Common myeloid progenitor, CD34-positive (primary cell): ENCODE measurements around the gene SMCO2.

Experiments used
- CTCF ChIA-PET: fragments of 350-600 bp; sonication (Branson Sonifier 250); formaldehyde crosslinking; loops from one replicate; lab custom pipeline; 2021; ENCODE audit warnings: antibody characterized with exemption; lab: Charles Lee
- POLR2A ChIA-PET: fragments of 350-600 bp; sonication (Branson Sonifier 250); formaldehyde crosslinking; loops from one replicate; lab custom pipeline; 2021; ENCODE audit warnings: antibody characterized with exemption; lab: Charles Lee
- DNase-seq, 3 donors: peaks; one replicate each; pipeline versions ENCODE4 v3.0.0 to v3.0.0-alpha.2; 2013
- H3K27ac ChIP-seq, 2 experiments: 1 replicate in 1 of 2; 2 replicates in 1 of 2; pipeline ENCODE4 v1.7.0; 2013; ENCODE audit warnings: inconsistent platforms in 2 of 2, low read length in 2 of 2, mild to moderate bottlenecking in 2 of 2, low read depth in 1 of 2, moderate library complexity in 1 of 2; ENCODE audit not compliant: severe bottlenecking in 2 of 2, insufficient read depth in 1 of 2, poor library complexity in 1 of 2
- H3K27me3 ChIP-seq, 5 experiments: replicated peaks in 2 of 5; 1 replicate in 3 of 5; 2 replicates in 2 of 5; pipeline versions ENCODE4 v1.6.1 to v1.7.0; 2013; ENCODE audit warnings: low read length in 4 of 5, mild to moderate bottlenecking in 2 of 5, moderate library complexity in 2 of 5, inconsistent platforms in 1 of 5; ENCODE audit not compliant: insufficient read depth in 5 of 5, control insufficient read depth in 4 of 5
- H3K36me3 ChIP-seq, 4 experiments: 1 replicate in 2 of 4; 2 replicates in 2 of 4; pipeline versions ENCODE4 v1.6.1 to v1.7.0; 2013; ENCODE audit warnings: low read length in 3 of 4, control low read depth in 1 of 4, mild to moderate bottlenecking in 1 of 4; ENCODE audit not compliant: control insufficient read depth in 4 of 4, insufficient read depth in 4 of 4
- H3K4me1 ChIP-seq, 4 experiments: 1 replicate in 3 of 4; 2 replicates in 1 of 4; pipeline versions ENCODE4 v1.6.1 to v1.7.1; 2013; ENCODE audit warnings: low read length in 3 of 4, mild to moderate bottlenecking in 3 of 4, control low read depth in 1 of 4, inconsistent platforms in 1 of 4, moderate library complexity in 1 of 4; ENCODE audit not compliant: control insufficient read depth in 4 of 4, insufficient read depth in 4 of 4; ENCODE audit errors: control extremely low read depth in 1 of 4
- H3K4me3 ChIP-seq, 7 experiments: 1 replicate in 4 of 7; 2 replicates in 3 of 7; pipeline versions ENCODE4 v1.5.1 to v1.7.0; 2013; ENCODE audit warnings: mild to moderate bottlenecking in 7 of 7, low read length in 6 of 7, moderate library complexity in 6 of 7, inconsistent platforms in 2 of 7, low read depth in 2 of 7, control low read depth in 1 of 7; ENCODE audit not compliant: insufficient read depth in 4 of 7, control insufficient read depth in 1 of 7; ENCODE audit errors: extremely low read depth in 1 of 7
- H3K9me3 ChIP-seq, 5 experiments: 1 replicate in 4 of 5; 2 replicates in 1 of 5; pipeline versions ENCODE4 v1.6.1 to v1.7.1; 2013; ENCODE audit warnings: low read length in 4 of 5, mild to moderate bottlenecking in 2 of 5, inconsistent platforms in 1 of 5, low read depth in 1 of 5, moderate library complexity in 1 of 5; ENCODE audit not compliant: control insufficient read depth in 4 of 5, insufficient read depth in 2 of 5; ENCODE audit errors: control extremely low read depth in 1 of 5
- WGBS: methylation state at CpG from one replicate; pipeline ENCODE4 v1.1.5; 2013; ENCODE audit not compliant: insufficient coverage; 5-methylcytosine and 5-hydroxymethylcytosine counted together

The SMCO2 gene

GRCh38 chr12:27434673-27435565 lies 11.6 kb upstream of the SMCO2 start:
- ChIA-PET POLR2A (interaction anchor here (0.6 to 1.0 kb wide), 3 partner anchors 16 to 217 kb away, joined by 3 to 4 read pairs (median 3); no protein-coding TSS in a partner anchor), CTCF (interaction anchor here (0.6 to 5.6 kb wide), 20 partner anchors 9 to 229 kb away, joined by 3 to 45 read pairs (median 4); partner anchors contain the start of genes PPFIBP1 and SMCO2)

GRCh38 chr12:27436029-27436428 lies 10.5 kb upstream of the SMCO2 start:
- H3K27me3 ChIP-seq, result no peaks in the 10 kb centered on the region
- no peak overlapping the region for H3K27ac ChIP-seq
- peaks cover 6 to 23% (median 16%) of the 10 kb centered on the region in 4 experiments for H3K4me1 ChIP-seq
- POLR2A ChIA-PET, result no interaction called here
- DNase-seq, result no peak
- H3K36me3 ChIP-seq, result peaks cover 0 to 8% (median 3%) of the 10 kb centered on the region in 4 experiments
- no peak overlapping the region for H3K4me3 ChIP-seq
- H3K9me3 ChIP-seq, result peaks cover 0 to 8% (median 2%) of the 10 kb centered on the region in 5 experiments
- CTCF ChIA-PET, result interaction anchor here (0.9 to 5.6 kb wide), 13 partner anchors 10 to 274 kb away, joined by 3 to 45 read pairs (median 4); partner anchors contain the start of genes PPFIBP1 and SMCO2

More at GRCh38 chr12:27434673-27435565, 11.6 kb upstream of the SMCO2 start:
- H3K9me3 ChIP-seq, result peaks cover 0 to 4% (median 2%) of the 10 kb centered on the region in 5 experiments
- no peaks in the 10 kb centered on the region for H3K27me3 ChIP-seq
- DNase-seq, result peak in 2 of 3 donors; percentile 37 to 47
- peak overlapping the region; percentile 27 to 44 for H3K27ac ChIP-seq
- peak overlapping the region in 1 of 7 experiments; percentile 37 for H3K4me3 ChIP-seq
- WGBS, result 30% methylated on average over 4 of the region's 6 CpGs
- H3K36me3 ChIP-seq, result peaks cover 0 to 7% (median 3%) of the 10 kb centered on the region in 4 experiments
- peaks cover 6 to 23% (median 16%) of the 10 kb centered on the region in 4 experiments for H3K4me1 ChIP-seq

GRCh38 chr12:27436768-27437167 lies 9.8 kb upstream of the SMCO2 start:
- H3K27me3 ChIP-seq, result no peaks in the 10 kb centered on the region
- ChIA-PET POLR2A (no interaction called here), CTCF (interaction anchor here (0.9 to 5.6 kb wide), 12 partner anchors 10 to 273 kb away, joined by 3 to 45 read pairs (median 4); partner anchors contain the start of genes PPFIBP1 and SMCO2)
- no peak overlapping the region for H3K27ac ChIP-seq
- H3K4me3 ChIP-seq, result no peak overlapping the region
- H3K9me3 ChIP-seq, result peaks cover 0 to 8% (median 2%) of the 10 kb centered on the region in 5 experiments
- WGBS, result no CpG with 5 or more reads among the region's 1 CpG
- H3K36me3 ChIP-seq, result peaks cover 0 to 8% (median 3%) of the 10 kb centered on the region in 4 experiments
- DNase-seq, result peak in 2 of 3 donors; percentile 68 to 76
- peaks cover 6 to 23% (median 16%) of the 10 kb centered on the region in 4 experiments for H3K4me1 ChIP-seq

- peak in 2 of 3 donors; percentile 22 to 37 for DNase-seq
- ChIA-PET POLR2A (no interaction called here), CTCF (interaction anchor here (1.2 to 5.6 kb wide), 6 partner anchors 9 to 86 kb away, joined by 3 to 45 read pairs (median 26); partner anchors contain the start of genes PPFIBP1 and SMCO2)
- Histone ChIP-seq H3K9me3 (peaks cover 0 to 8% (median 2%) of the 10 kb centered on the region in 5 experiments), H3K36me3 (peaks cover 0 to 8% (median 3%) of the 10 kb centered on the region in 4 experiments), H3K27ac (no peak overlapping the region), H3K4me1 (peaks cover 6 to 23% (median 16%) of the 10 kb centered on the region in 4 experiments), H3K4me3 (no peak overlapping the region), H3K27me3 (no peaks in the 10 kb centered on the region)
- 50% methylated on average over 2 of the region's 2 CpGs for WGBS
Measured at GRCh38 chr12:27437839-27438238, 8.7 kb upstream of the SMCO2 start.

- CTCF ChIA-PET, result interaction anchor here (1.2 to 5.4 kb wide), 3 partner anchors 12 to 14 kb away, joined by 3 to 45 read pairs (median 5); no protein-coding TSS in a partner anchor
- no peak for DNase-seq
Measured at GRCh38 chr12:27447761-27448160, 1.2 kb downstream of the SMCO2 start.

GRCh38 chr12:27449026-27449425 lies 2.5 kb downstream of the SMCO2 start:
- 95% methylated on average over 5 of the region's 6 CpGs for WGBS
- Histone ChIP-seq H3K36me3 (peaks cover 0 to 15% (median 5%) of the 10 kb centered on the region in 4 experiments), H3K4me1 (peaks cover 0 to 6% (median 0%) of the 10 kb centered on the region in 4 experiments), H3K27ac (no peak overlapping the region), H3K27me3 (no peaks in the 10 kb centered on the region), H3K4me3 (no peak overlapping the region), H3K9me3 (peaks cover 0 to 8% (median 2%) of the 10 kb centered on the region in 5 experiments)
- no peak for DNase-seq
- CTCF ChIA-PET, result interaction anchor here (1.0 to 5.4 kb wide), 3 partner anchors 11 to 15 kb away, joined by 3 to 45 read pairs (median 3); no protein-coding TSS in a partner anchor
- POLR2A ChIA-PET, result no interaction called here

More at GRCh38 chr12:27447761-27448160, 1.2 kb downstream of the SMCO2 start:
- Histone ChIP-seq H3K9me3 (peaks cover 0 to 8% (median 2%) of the 10 kb centered on the region in 5 experiments), H3K36me3 (peaks cover 0 to 15% (median 5%) of the 10 kb centered on the region in 4 experiments), H3K27ac (no peak overlapping the region), H3K27me3 (no peaks in the 10 kb centered on the region), H3K4me3 (no peak overlapping the region), H3K4me1 (peaks cover 0 to 2% (median 0%) of the 10 kb centered on the region in 4 experiments)
- WGBS, result 73% methylated on average over 6 of the region's 8 CpGs
- POLR2A ChIA-PET, result no interaction called here
